HCT116 (cell line): ENCODE results near the gene ATP13A4. TPM values are rescaled to one million over a fixed set of nuclear protein-coding genes. Genes with fewer than 3 reads are reported as not detected.
A peak's percentile ranks its signal among the peaks of the same experiment; 100 is the strongest.

ENCODE experiments used
- ATAC-seq: fragments of 200-7000 bp; cut with Tn5 transposase; 2 replicates; pipeline ENCODE4 v1.9.1; 2020; ENCODE audit warnings: mild to moderate bottlenecking, moderate library complexity
- BruUV-seq: library from RNA; stranded (reverse); fragments of 400-500 nt; replicated peaks from 2 replicates; lab custom pipeline; 2021; lab: Mats Ljungman, UMichigan
- CTCF ChIA-PET: fragments of 300-600 bp; sonication (Branson Sonifier 250); formaldehyde crosslinking; loops from one replicate; lab custom pipeline; 2021; ENCODE audit warnings: antibody characterized with exemption; lab: Charles Lee
- POLR2A ChIA-PET: fragments of 300-600, 350-600 bp; sonication (Branson Sonifier 250); formaldehyde crosslinking; loops from one replicate; lab custom pipeline; 2021; ENCODE audit warnings: antibody characterized with exemption; lab: Charles Lee
- RAD21 ChIA-PET, 2 experiments: fragments of 300-600 bp; sonication (Branson Sonifier 250); formaldehyde crosslinking; loops; one replicate each; lab custom pipeline; 2023; ENCODE audit warnings: low total read pairs in 2 of 2; ENCODE audit not compliant: uncharacterized antibody in 2 of 2, unreplicated experiment in 2 of 2, low non-redundant PET in 1 of 2; lab: Charles Lee
- DNase-seq: peaks from one replicate; pipeline ENCODE4 v3.0.0-alpha.2; 2010; ENCODE audit warnings: low read depth, low spot score
- H2AFZ ChIP-seq: fragments of 200-600 bp; shearing (Covaris generic), sonication (generic); 2 replicates; pipeline ENCODE4 v1.6.1; 2017; ENCODE audit warnings: low read depth, mixed run types, mixed read lengths, antibody characterized with exemption, low read length; ENCODE audit not compliant: poor library complexity, severe bottlenecking
- H3K27ac ChIP-seq: 2 replicates; pipeline ENCODE4 v1.5.1; 2012; ENCODE audit warnings: low read depth, low read length
- H3K27me3 ChIP-seq: fragments of 200-600 bp; sonication (generic); 2 replicates; pipeline ENCODE4 v1.6.1; 2016; ENCODE audit warnings: mixed run types, low read length, mixed read lengths; ENCODE audit not compliant: insufficient read depth
- H3K36me3 ChIP-seq, 2 experiments: fragments of 200-500 bp in 1 of 2; fragments of 200-600 bp in 1 of 2; sonication (Bioruptor generic) in 1 of 2; sonication (generic) in 1 of 2; 2 replicates each; pipeline versions ENCODE4 v1.5.1 to v1.6.1; 2014 to 2016; ENCODE audit warnings: low read length in 2 of 2, inconsistent platforms in 1 of 2, mixed read lengths in 1 of 2, mixed run types in 1 of 2; ENCODE audit not compliant: insufficient read depth in 2 of 2, control insufficient read depth in 1 of 2
- H3K4me1 ChIP-seq, 2 experiments: fragments of 200-600 bp in 1 of 2; sonication (generic) in 1 of 2; 2 replicates each; pipeline versions ENCODE4 v1.5.1 to v1.6.1; 2012 to 2017; ENCODE audit warnings: low read length in 2 of 2, inconsistent platforms in 1 of 2, mild to moderate bottlenecking in 1 of 2, mixed read lengths in 1 of 2, mixed run types in 1 of 2, moderate library complexity in 1 of 2; ENCODE audit not compliant: insufficient read depth in 2 of 2, control insufficient read depth in 1 of 2
- H3K4me2 ChIP-seq: fragments of 200-600 bp; sonication (generic); 2 replicates; pipeline ENCODE4 v1.6.1; 2017; ENCODE audit warnings: mixed run types, low read length, mixed read lengths
- H3K4me3 ChIP-seq, 2 experiments: fragments of 200-600 bp in 1 of 2; sonication (generic) in 1 of 2; replicated peaks in 1 of 2; 2 replicates each; pipeline ENCODE4 v1.5.1; 2011 to 2016; ENCODE audit warnings: low read length in 2 of 2, control low read depth in 1 of 2, low read depth in 1 of 2, mild to moderate bottlenecking in 1 of 2, mixed read lengths in 1 of 2, mixed run types in 1 of 2
- H3K79me2 ChIP-seq: fragments of 200-600 bp; sonication (generic); 2 replicates; pipeline ENCODE4 v1.6.1; 2017; ENCODE audit warnings: mild to moderate bottlenecking, mixed run types, low read length, moderate library complexity, mixed read lengths; ENCODE audit not compliant: insufficient read depth
- H3K9ac ChIP-seq: fragments of 200-600 bp; sonication (generic); 2 replicates; pipeline ENCODE4 v1.6.1; 2016; ENCODE audit warnings: low read length, mixed read lengths
- H3K9me2 ChIP-seq: fragments of 200-600 bp; sonication (generic), shearing (Covaris generic); 2 replicates; pipeline ENCODE4 v1.6.1; 2017; ENCODE audit warnings: mixed run types, mild to moderate bottlenecking, moderate library complexity; ENCODE audit not compliant: insufficient read depth
- H3K9me3 ChIP-seq, 2 experiments: fragments of 200-500 bp in 1 of 2; fragments of 200-600 bp in 1 of 2; sonication (Bioruptor generic) in 1 of 2; sonication (generic) in 1 of 2; 2 replicates each; pipeline ENCODE4 v1.6.1; 2014 to 2017; ENCODE audit warnings: low read length in 2 of 2, mixed read lengths in 2 of 2, inconsistent platforms in 1 of 2, low read depth in 1 of 2, mild to moderate bottlenecking in 1 of 2, mixed run types in 1 of 2, moderate library complexity in 1 of 2; ENCODE audit not compliant: control insufficient read depth in 1 of 2, insufficient read depth in 1 of 2
- H4K20me1 ChIP-seq: fragments of 200-600 bp; sonication (generic), shearing (Covaris generic); 2 replicates; pipeline ENCODE4 v1.6.1; 2017; ENCODE audit warnings: mixed run types, mild to moderate bottlenecking, moderate library complexity; ENCODE audit not compliant: insufficient read depth
- CTCF ChIP-seq, 3 experiments: fragments of 200-600 bp in 1 of 3; sonication (generic) in 1 of 3; IDR thresholded peaks in 2 of 3; conservative IDR thresholded peaks in 1 of 3; 2 replicates each; pipeline ENCODE4 v1.5.1; 2012 to 2017; ENCODE audit warnings: low read depth in 2 of 3, low read length in 2 of 3, antibody characterized with exemption in 1 of 3, borderline replicate concordance in 1 of 3, control low read depth in 1 of 3, mild to moderate bottlenecking in 1 of 3, mixed read lengths in 1 of 3, mixed run types in 1 of 3, moderate library complexity in 1 of 3; ENCODE audit not compliant: insufficient read depth in 1 of 3
- POLR2AphosphoS5 ChIP-seq: IDR thresholded peaks from 2 replicates; pipeline ENCODE4 v1.6.1; 2011; ENCODE audit warnings: mild to moderate bottlenecking, low read depth, low read length, moderate library complexity
- RAD21 ChIP-seq: IDR thresholded peaks from 2 replicates; pipeline ENCODE4 v1.6.1; 2012; ENCODE audit warnings: low read depth, mild to moderate bottlenecking
- SRF ChIP-seq: IDR thresholded peaks from 2 replicates; pipeline ENCODE4 v1.6.1; 2012; ENCODE audit warnings: low read depth
- TCF7L2 ChIP-seq: IDR thresholded peaks from 2 replicates; pipeline ENCODE4 v1.7.0; 2011; ENCODE audit warnings: borderline replicate concordance, inconsistent platforms; ENCODE audit not compliant: insufficient read depth, insufficient read length; ENCODE audit errors: extremely low read depth
- ZBTB33 ChIP-seq: IDR thresholded peaks from 2 replicates; pipeline ENCODE4 v1.6.1; 2011; ENCODE audit warnings: mild to moderate bottlenecking, low read length, moderate library complexity; ENCODE audit not compliant: insufficient replicate concordance; ENCODE audit errors: extremely low read depth
- ZNF274 ChIP-seq: fragments of 200-500 bp; sonication (Bioruptor generic); IDR thresholded peaks from 2 replicates; pipeline ENCODE4 v1.6.1; 2014; ENCODE audit warnings: mild to moderate bottlenecking, low read depth, low read length, inconsistent platforms
- intact Hi-C: fragments of 100-400 bp; cut with micrococcal nuclease; formaldehyde crosslinking; loops from 2 replicates; pipeline ENCODE4 v1.10.0; 2022
- total RNA-seq: library from RNA; stranded (reverse); gene quantifications from one replicate; pipeline ENCODE4 v1.2.1, GENCODE V29; 2021; ENCODE audit not compliant: unreplicated experiment

ATP13A4 gene
- total RNA-seq, 1 experiment from 2014 or later: 0.15 TPM

- Histone ChIP-seq H3K4me2 (no peak overlapping the region), H3K4me1 (no peaks in the 10 kb centered on the region), H4K20me1 (no peaks in the 10 kb centered on the region), H3K9me2 (no peaks in the 10 kb centered on the region), H3K9me3 (no peaks in the 10 kb centered on the region)
- ATAC-seq (no peak), DNase-seq (no peak)
- intact Hi-C loops: loop anchor here (10.0 kb wide), 1 partner anchor 888 kb away; no protein-coding TSS in a partner anchor
- peak in 2 of 3 experiments; percentile 28 to 40; a peak in 4 of 6 replicates for TF ChIP-seq CTCF (IDR thresholded peaks at IDR 0.05 in 2 of 3, conservative IDR thresholded peaks at IDR 0.05 in 1 of 3; ENCODE audit: borderline replicate concordance in 1 of 3, insufficient read depth in 1 of 3, low read depth in 2 of 3, low read length in 2 of 3)
- TF ChIP-seq RAD21: peak; percentile 35
- no peak for TF ChIP-seq ZNF274
- TF ChIP-seq, all 23 proteins: peak for 2
- H3K36me3 ChIP-seq: no peaks in the 10 kb centered on the region
- H3K27ac ChIP-seq: no peak overlapping the region
- no peaks in the 10 kb centered on the region for H3K79me2 ChIP-seq
- BruUV-seq: no TSS peak
- no peak overlapping the region for H3K9ac ChIP-seq
- CTCF ChIA-PET: no interaction called here
- RAD21 ChIA-PET: no interaction called here
- H3K27me3 ChIP-seq: peaks cover 21% of the 10 kb centered on the region; the same call in 1 of the 2 replicates
- no peak overlapping the region for H2AFZ ChIP-seq
- POLR2A ChIA-PET: no interaction called here
- no peak overlapping the region for H3K4me3 ChIP-seq
Observed at GRCh38 chr3:193452338-193452737, 102.4 kb downstream of the ATP13A4 start.

- ATAC-seq: no peak
- no peaks in the 10 kb centered on the region for H3K9me2 ChIP-seq
- no peak overlapping the region for H2AFZ ChIP-seq
- ChIA-PET RAD21 (no interaction called here), CTCF (no interaction called here), POLR2A (no interaction called here)
- no peak overlapping the region for H3K4me3 ChIP-seq
- H3K36me3 ChIP-seq: no peaks in the 10 kb centered on the region
- no peak overlapping the region for H3K4me2 ChIP-seq
- intact Hi-C loops: loop anchor here (10.0 kb wide), 1 partner anchor 887 kb away; no protein-coding TSS in a partner anchor
- no peak for DNase-seq
- H3K27ac ChIP-seq: no peak overlapping the region
- H3K9me3 ChIP-seq: no peaks in the 10 kb centered on the region
- no peaks in the 10 kb centered on the region for H3K4me1 ChIP-seq
- no peaks in the 10 kb centered on the region for H4K20me1 ChIP-seq
- no peaks in the 10 kb centered on the region for H3K79me2 ChIP-seq
- no TSS peak for BruUV-seq
- H3K9ac ChIP-seq: no peak overlapping the region
- peaks cover 19% of the 10 kb centered on the region for H3K27me3 ChIP-seq
- no peak for TF ChIP-seq TCF7L2
- TF ChIP-seq SRF: no peak
- no peak for TF ChIP-seq ZBTB33
- no peak for TF ChIP-seq POLR2AphosphoS5
Observed at GRCh38 chr3:193451902-193452301, 102.8 kb downstream of the ATP13A4 start.
